Inferior parietal cortex (tissue), 1 donor: ENCODE measurements around the gene TDO2.

ENCODE experiments used
- DNase-seq: peaks from one replicate; pipeline ENCODE4 v3.0.0-alpha.2; 2016; ENCODE audit errors: extremely low spot score

TDO2 gene

GRCh38 chr4:155954118-155954685 is 50.7 kb downstream of the TDO2 start:
- DNase-seq = no peak

- no peak for DNase-seq
Measured at GRCh38 chr4:155954939-155955338, 51.4 kb downstream of the TDO2 start.

- no peak for DNase-seq
Measured at GRCh38 chr4:155956461-155956860, 53.0 kb downstream of the TDO2 start.

- DNase-seq = no peak
Measured at GRCh38 chr4:155959417-155959816, 55.9 kb downstream of the TDO2 start.

GRCh38 chr4:155960522-155960921 is 57.0 kb downstream of the TDO2 start:
- DNase-seq = no peak

GRCh38 chr4:155961575-155961974 is 58.1 kb downstream of the TDO2 start:
- no peak for DNase-seq

- DNase-seq = no peak
Measured at GRCh38 chr4:155962767-155963166, 59.3 kb downstream of the TDO2 start.

GRCh38 chr4:155964016-155964891 is 60.8 kb downstream of the TDO2 start:
- DNase-seq = no peak

GRCh38 chr4:155966171-155966570 is 62.7 kb downstream of the TDO2 start:
- DNase-seq = no peak

- DNase-seq = no peak
Measured at GRCh38 chr4:155966731-155967395, 63.4 kb downstream of the TDO2 start.
